Activated naive CD8-positive, alpha-beta T cell (primary cell): Measurements from ENCODE around the gene PDE4D.

Experiments used
- H3K27ac Mint-ChIP-seq: one replicate; pipeline ENCODE4 v1.8.0; 2021; ENCODE audit warnings: mixed read lengths
- H3K27me3 Mint-ChIP-seq: one replicate; pipeline ENCODE4 v1.8.0; 2021; ENCODE audit warnings: mixed read lengths
- H3K36me3 Mint-ChIP-seq: one replicate; pipeline ENCODE4 v1.8.0; 2021; ENCODE audit warnings: mixed read lengths
- H3K4me1 Mint-ChIP-seq: one replicate; pipeline ENCODE4 v1.8.0; 2021; ENCODE audit warnings: low read depth, mixed read lengths
- H3K4me3 Mint-ChIP-seq: one replicate; pipeline ENCODE4 v1.8.0; 2021; ENCODE audit warnings: mild to moderate bottlenecking, mixed read lengths
- H3K9me3 Mint-ChIP-seq: one replicate; pipeline ENCODE4 v1.8.0; 2021; ENCODE audit warnings: low read depth, mixed read lengths

PDE4D gene

DNA sequence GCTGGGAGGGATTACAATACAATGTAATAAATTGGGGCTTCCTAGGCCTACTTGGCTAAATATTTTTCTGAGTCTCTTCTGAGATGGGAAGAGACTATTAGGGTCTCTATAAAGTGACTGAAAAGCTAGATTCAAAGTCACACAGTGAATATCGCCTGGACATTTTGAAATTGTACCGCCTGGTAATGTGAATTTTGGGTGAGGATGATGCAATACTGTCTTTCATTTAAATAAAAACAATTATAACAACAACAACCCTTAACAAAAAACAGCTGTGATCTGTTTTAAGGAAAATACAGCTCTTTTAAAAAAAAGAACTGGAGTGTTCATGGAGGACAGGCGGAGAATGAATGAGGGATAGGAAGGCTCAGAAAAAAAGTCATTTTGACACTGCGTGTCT, 695.6 kb downstream of the PDE4D start:
- H3K27me3 Mint-ChIP-seq, result no peaks in the 10 kb centered on the region
- no peaks in the 10 kb centered on the region for H3K4me1 Mint-ChIP-seq
- peaks cover 5% of the 10 kb centered on the region for H3K9me3 Mint-ChIP-seq
- H3K4me3 Mint-ChIP-seq, result no peak overlapping the region
- H3K27ac Mint-ChIP-seq, result no peak overlapping the region
- no peaks in the 10 kb centered on the region for H3K36me3 Mint-ChIP-seq

- no peak overlapping the region for H3K4me3 Mint-ChIP-seq
- H3K27me3 Mint-ChIP-seq, result peaks cover 3% of the 10 kb centered on the region
- H3K36me3 Mint-ChIP-seq, result no peaks in the 10 kb centered on the region
- no peaks in the 10 kb centered on the region for H3K4me1 Mint-ChIP-seq
- no peak overlapping the region for H3K27ac Mint-ChIP-seq
- H3K9me3 Mint-ChIP-seq, result peaks cover 5% of the 10 kb centered on the region
These were observed 699.8 kb downstream of the PDE4D start for GRCh38 chr5:59193616-59194319.

- H3K36me3 Mint-ChIP-seq, result no peaks in the 10 kb centered on the region
- no peak overlapping the region for H3K27ac Mint-ChIP-seq
- peaks cover 6% of the 10 kb centered on the region for H3K27me3 Mint-ChIP-seq
- peaks cover 5% of the 10 kb centered on the region for H3K9me3 Mint-ChIP-seq
- no peaks in the 10 kb centered on the region for H3K4me1 Mint-ChIP-seq
- no peak overlapping the region for H3K4me3 Mint-ChIP-seq
These were observed 702.8 kb downstream of the PDE4D start for GRCh38 chr5:59190746-59191145.

GRCh38 chr5:59189472-59190244, 703.9 kb downstream of the PDE4D start:
- no peaks in the 10 kb centered on the region for H3K36me3 Mint-ChIP-seq
- no peak overlapping the region for H3K4me3 Mint-ChIP-seq
- no peak overlapping the region for H3K27ac Mint-ChIP-seq
- peaks cover 7% of the 10 kb centered on the region for H3K27me3 Mint-ChIP-seq
- peaks cover 5% of the 10 kb centered on the region for H3K9me3 Mint-ChIP-seq
- no peaks in the 10 kb centered on the region for H3K4me1 Mint-ChIP-seq

DNA sequence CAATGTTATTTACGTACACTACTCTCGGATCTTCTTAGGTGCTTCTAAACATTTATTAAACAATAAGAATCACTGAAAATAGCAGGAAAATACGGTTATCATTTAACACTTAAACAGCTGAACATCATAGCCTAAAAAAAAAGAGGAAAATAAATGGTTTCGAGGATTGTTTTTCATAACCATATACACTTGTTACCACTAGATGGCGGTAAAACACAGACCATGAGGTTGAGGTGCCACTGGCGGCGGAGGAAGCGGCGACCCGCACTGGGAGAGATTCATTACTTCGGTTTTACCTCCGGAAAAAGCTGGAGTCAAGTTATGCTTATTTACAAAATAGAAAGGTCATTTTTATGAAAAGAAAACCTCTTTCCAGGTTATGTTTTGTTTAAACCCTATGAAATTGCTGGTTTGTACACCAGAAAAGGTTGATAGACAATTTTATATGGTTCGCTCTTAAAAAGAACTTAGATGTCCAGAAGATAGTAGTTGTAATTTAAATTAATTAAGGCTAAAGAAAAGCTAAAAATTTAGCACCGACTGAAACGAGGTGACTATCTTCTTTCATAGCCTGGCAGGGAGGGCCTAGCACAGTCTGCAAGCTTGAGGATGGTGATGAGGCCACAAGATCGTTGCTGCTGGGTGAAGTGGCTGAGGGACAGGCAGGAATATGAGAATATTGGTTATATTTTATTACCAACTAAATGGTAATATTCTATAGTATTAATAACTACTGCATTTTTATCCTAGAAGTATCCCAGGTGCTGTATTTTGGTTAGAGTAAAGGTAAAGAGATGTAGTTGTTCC, 704.9 kb downstream of the PDE4D start:
- H3K9me3 Mint-ChIP-seq, result no peaks in the 10 kb centered on the region
- no peak overlapping the region for H3K27ac Mint-ChIP-seq
- no peaks in the 10 kb centered on the region for H3K36me3 Mint-ChIP-seq
- no peaks in the 10 kb centered on the region for H3K4me1 Mint-ChIP-seq
- H3K27me3 Mint-ChIP-seq, result peaks cover 9% of the 10 kb centered on the region
- peak overlapping the region; percentile 3 for H3K4me3 Mint-ChIP-seq

DNA sequence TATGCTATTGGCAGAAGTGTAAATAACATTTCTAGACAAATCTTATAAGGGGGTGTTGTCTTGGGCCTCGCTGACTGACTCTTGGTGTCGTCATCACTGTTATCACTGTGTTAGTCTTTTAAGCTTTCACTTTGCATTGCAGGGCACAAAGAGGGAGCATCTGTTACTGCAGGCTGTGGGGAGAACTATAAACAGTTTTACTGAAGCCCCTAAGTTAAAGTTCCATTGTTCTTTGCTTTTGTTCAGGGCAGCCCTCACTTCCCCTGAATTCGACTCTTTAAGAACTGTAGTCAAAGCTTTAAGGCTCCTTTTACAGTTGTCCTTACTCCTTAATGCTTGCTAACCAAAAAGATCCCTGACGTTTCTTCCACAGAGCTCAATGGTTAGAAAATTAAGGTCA, 705.7 kb downstream of the PDE4D start:
- Mint-ChIP-seq H3K27me3 (peaks cover 9% of the 10 kb centered on the region), H3K36me3 (no peaks in the 10 kb centered on the region), H3K4me3 (no peak overlapping the region), H3K9me3 (no peaks in the 10 kb centered on the region), H3K4me1 (no peaks in the 10 kb centered on the region), H3K27ac (no peak overlapping the region)

- Mint-ChIP-seq H3K27me3 (peaks cover 12% of the 10 kb centered on the region), H3K36me3 (no peaks in the 10 kb centered on the region), H3K27ac (no peak overlapping the region), H3K4me1 (no peaks in the 10 kb centered on the region), H3K9me3 (no peaks in the 10 kb centered on the region), H3K4me3 (no peak overlapping the region)
These were observed 706.9 kb downstream of the PDE4D start for GRCh38 chr5:59186623-59187022.

- H3K36me3 Mint-ChIP-seq, result no peaks in the 10 kb centered on the region
- no peak overlapping the region for H3K27ac Mint-ChIP-seq
- H3K4me3 Mint-ChIP-seq, result no peak overlapping the region
- H3K4me1 Mint-ChIP-seq, result no peaks in the 10 kb centered on the region
- H3K27me3 Mint-ChIP-seq, result peaks cover 12% of the 10 kb centered on the region
- no peaks in the 10 kb centered on the region for H3K9me3 Mint-ChIP-seq
These were observed 707.7 kb downstream of the PDE4D start for GRCh38 chr5:59185757-59186385.

- H3K9me3 Mint-ChIP-seq, result no peaks in the 10 kb centered on the region
- H3K4me1 Mint-ChIP-seq, result no peaks in the 10 kb centered on the region
- H3K36me3 Mint-ChIP-seq, result no peaks in the 10 kb centered on the region
- no peak overlapping the region for H3K4me3 Mint-ChIP-seq
- peaks cover 12% of the 10 kb centered on the region for H3K27me3 Mint-ChIP-seq
- H3K27ac Mint-ChIP-seq, result no peak overlapping the region
These were observed 708.8 kb downstream of the PDE4D start for GRCh38 chr5:59184769-59185168.

GRCh38 chr5:59182760-59183159, 710.8 kb downstream of the PDE4D start:
- Mint-ChIP-seq H3K4me3 (no peak overlapping the region), H3K27ac (no peak overlapping the region), H3K36me3 (no peaks in the 10 kb centered on the region), H3K27me3 (peaks cover 11% of the 10 kb centered on the region), H3K9me3 (no peaks in the 10 kb centered on the region), H3K4me1 (no peaks in the 10 kb centered on the region)

GRCh38 chr5:59180515-59180914, 713.0 kb downstream of the PDE4D start:
- H3K27me3 Mint-ChIP-seq, result peaks cover 8% of the 10 kb centered on the region
- no peak overlapping the region for H3K27ac Mint-ChIP-seq
- no peak overlapping the region for H3K4me3 Mint-ChIP-seq
- no peaks in the 10 kb centered on the region for H3K36me3 Mint-ChIP-seq
- no peaks in the 10 kb centered on the region for H3K4me1 Mint-ChIP-seq
- H3K9me3 Mint-ChIP-seq, result no peaks in the 10 kb centered on the region

GRCh38 chr5:59179704-59180103, 713.8 kb downstream of the PDE4D start:
- H3K4me1 Mint-ChIP-seq, result no peaks in the 10 kb centered on the region
- H3K27me3 Mint-ChIP-seq, result peaks cover 8% of the 10 kb centered on the region
- no peaks in the 10 kb centered on the region for H3K9me3 Mint-ChIP-seq
- H3K36me3 Mint-ChIP-seq, result no peaks in the 10 kb centered on the region
- no peak overlapping the region for H3K4me3 Mint-ChIP-seq
- H3K27ac Mint-ChIP-seq, result no peak overlapping the region

- no peaks in the 10 kb centered on the region for H3K36me3 Mint-ChIP-seq
- no peak overlapping the region for H3K27ac Mint-ChIP-seq
- no peaks in the 10 kb centered on the region for H3K4me1 Mint-ChIP-seq
- no peaks in the 10 kb centered on the region for H3K9me3 Mint-ChIP-seq
- H3K27me3 Mint-ChIP-seq, result peaks cover 6% of the 10 kb centered on the region
- H3K4me3 Mint-ChIP-seq, result no peak overlapping the region
These were observed 715.0 kb downstream of the PDE4D start for GRCh38 chr5:59178482-59178881.

DNA sequence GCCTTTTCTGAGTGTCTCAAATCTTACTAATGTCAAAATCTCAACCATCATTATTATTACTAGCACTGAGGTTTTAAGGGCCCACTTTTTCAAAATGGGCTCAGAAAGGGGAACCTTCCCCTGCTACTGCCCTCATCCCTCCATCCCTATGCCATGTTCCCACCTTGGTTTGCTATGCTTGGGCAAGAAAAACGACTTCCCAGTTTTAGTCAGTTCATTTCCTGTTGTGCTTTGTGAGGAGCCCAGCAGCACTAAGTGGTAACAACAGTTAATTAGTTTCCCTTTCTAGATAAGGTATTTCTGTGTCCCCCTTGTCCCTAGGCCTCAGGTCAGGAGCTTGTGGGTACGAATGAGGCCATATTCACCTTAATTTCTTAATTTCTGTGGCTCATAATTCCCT, 715.5 kb downstream of the PDE4D start:
- H3K4me1 Mint-ChIP-seq, result no peaks in the 10 kb centered on the region
- no peaks in the 10 kb centered on the region for H3K9me3 Mint-ChIP-seq
- H3K27ac Mint-ChIP-seq, result no peak overlapping the region
- no peak overlapping the region for H3K4me3 Mint-ChIP-seq
- H3K36me3 Mint-ChIP-seq, result no peaks in the 10 kb centered on the region
- peaks cover 6% of the 10 kb centered on the region for H3K27me3 Mint-ChIP-seq

- peaks cover 6% of the 10 kb centered on the region for H3K27me3 Mint-ChIP-seq
- H3K4me3 Mint-ChIP-seq, result no peak overlapping the region
- no peak overlapping the region for H3K27ac Mint-ChIP-seq
- H3K36me3 Mint-ChIP-seq, result no peaks in the 10 kb centered on the region
- no peaks in the 10 kb centered on the region for H3K9me3 Mint-ChIP-seq
- no peaks in the 10 kb centered on the region for H3K4me1 Mint-ChIP-seq
These were observed 715.9 kb downstream of the PDE4D start for GRCh38 chr5:59177644-59178043.
